HG03064 (cell line): ENCODE data around the gene MIOS.
A peak's percentile ranks its signal among the peaks of the same experiment; 100 is the strongest.
"Not testable (repeated sequence)": the region's sequence is repeated elsewhere in the genome, so short reads cannot be mapped to it uniquely, and the experiment has no call there.

Source experiments
- ATAC-seq: cut with Tn5 transposase; IDR thresholded peaks from one replicate; pipeline ENCODE4 v1.9.1; 2021; ENCODE audit warnings: low read depth; ENCODE audit not compliant: unreplicated experiment

Gene MIOS

GRCh38 chr7:7640221-7641128 is 73.8 kb downstream of the MIOS start, which contains the start of gene UMAD1:
Gene UMAD1, plus strand, starts transcription at chr7:7640752. Its CDS starts 32,620 bp downstream, at chr7:7673372.
- ATAC-seq: peak; percentile 99

GRCh38 chr7:7641129-7641663 is 74.5 kb downstream of the MIOS start:
- ATAC-seq: peak; percentile 3

- no peak for ATAC-seq
Observed at GRCh38 chr7:7642081-7642480, 75.4 kb downstream of the MIOS start.

GRCh38 chr7:7647495-7648036 is 80.9 kb downstream of the MIOS start:
- ATAC-seq: no peak

GRCh38 chr7:7650682-7651206 is 84.1 kb downstream of the MIOS start:
- no peak for ATAC-seq

- ATAC-seq: no peak
Observed at GRCh38 chr7:7651479-7651878, 84.8 kb downstream of the MIOS start.

GRCh38 chr7:7652798-7653540 is 86.3 kb downstream of the MIOS start:
- ATAC-seq: no peak

GRCh38 chr7:7653593-7654187 is 87.0 kb downstream of the MIOS start:
- ATAC-seq: no peak

GRCh38 chr7:7654964-7655715 is 88.5 kb downstream of the MIOS start:
- ATAC-seq: no peak

- not testable (repeated sequence) for ATAC-seq
Observed at GRCh38 chr7:7656459-7656858, 89.8 kb downstream of the MIOS start.
